ENCODE data around the gene UXS1.

The UXS1 gene

GRCh38 chr2:106189764-106190468, 4.2 kb downstream of the UXS1 start:
- peak overlapping the region; percentile 45 for H3K27ac ChIP-seq
- peak; percentile 54 for DNase-seq (ENCODE audit: low read depth, low spot score)

GRCh38 chr2:106189325-106189724, 4.8 kb downstream of the UXS1 start:
- no peak overlapping the region for H3K27ac ChIP-seq
- DNase-seq (ENCODE audit: low read depth, low spot score): no peak

- no peak for DNase-seq (ENCODE audit: low read depth, low spot score)
- no peak overlapping the region for H3K27ac ChIP-seq
Observed at GRCh38 chr2:106187273-106187891, 6.7 kb downstream of the UXS1 start.

GRCh38 chr2:106185475-106186184, 8.5 kb downstream of the UXS1 start:
- no peak overlapping the region for H3K27ac ChIP-seq
- no peak for DNase-seq (ENCODE audit: low read depth, low spot score)

- H3K27ac ChIP-seq: no peak overlapping the region
Observed at GRCh38 chr2:106184857-106185256, 9.2 kb downstream of the UXS1 start.

GRCh38 chr2:106184394-106184793, 9.7 kb downstream of the UXS1 start:
- H3K27ac ChIP-seq: no peak overlapping the region
- DNase-seq (ENCODE audit: low read depth, low spot score): no peak

More at GRCh38 chr2:106184857-106185256, 9.2 kb downstream of the UXS1 start:
- no peak for DNase-seq (ENCODE audit: low read depth, low spot score)

GRCh38 chr2:106183101-106183696, 10.9 kb downstream of the UXS1 start:
- no peak for DNase-seq (ENCODE audit: low read depth, low spot score)
- no peak overlapping the region for H3K27ac ChIP-seq

- no peak for DNase-seq (ENCODE audit: low read depth, low spot score)
- H3K27ac ChIP-seq: no peak overlapping the region
Observed at GRCh38 chr2:106181064-106181463, 13.0 kb downstream of the UXS1 start.

- no peak for DNase-seq (ENCODE audit: low read depth, low spot score)
- no peak overlapping the region for H3K27ac ChIP-seq
Observed at GRCh38 chr2:106180602-106181001, 13.5 kb downstream of the UXS1 start.

- H3K27ac ChIP-seq: no peak overlapping the region
- DNase-seq (ENCODE audit: low read depth, low spot score): no peak
Observed at GRCh38 chr2:106178716-106179115, 15.4 kb downstream of the UXS1 start.

GRCh38 chr2:106177581-106177980, 16.5 kb downstream of the UXS1 start:
- DNase-seq (ENCODE audit: low read depth, low spot score): no peak
- no peak overlapping the region for H3K27ac ChIP-seq

- no peak for DNase-seq (ENCODE audit: low read depth, low spot score)
- H3K27ac ChIP-seq: no peak overlapping the region
Observed at GRCh38 chr2:106176446-106177099, 17.5 kb downstream of the UXS1 start.

GRCh38 chr2:106175086-106175850, 18.8 kb downstream of the UXS1 start:
- no peak for DNase-seq (ENCODE audit: low read depth, low spot score)

GRCh38 chr2:106174056-106174455, 20.0 kb downstream of the UXS1 start:
- H3K27ac ChIP-seq: no peak overlapping the region
- DNase-seq (ENCODE audit: low read depth, low spot score): no peak

More at GRCh38 chr2:106175086-106175850, 18.8 kb downstream of the UXS1 start:
- no peak overlapping the region for H3K27ac ChIP-seq

- DNase-seq (ENCODE audit: low read depth, low spot score): no peak
- H3K27ac ChIP-seq: no peak overlapping the region
Observed at GRCh38 chr2:106172649-106173048, 21.5 kb downstream of the UXS1 start.

GRCh38 chr2:106168657-106169056, 25.4 kb downstream of the UXS1 start:
- DNase-seq (ENCODE audit: low read depth, low spot score): no peak

GRCh38 chr2:106167067-106167466, 27.0 kb downstream of the UXS1 start:
- DNase-seq (ENCODE audit: low read depth, low spot score): no peak
- no peak overlapping the region for H3K27ac ChIP-seq

More at GRCh38 chr2:106168657-106169056, 25.4 kb downstream of the UXS1 start:
- H3K27ac ChIP-seq: no peak overlapping the region

- DNase-seq (ENCODE audit: low read depth, low spot score): no peak
- H3K27ac ChIP-seq: no peak overlapping the region
Observed at GRCh38 chr2:106165561-106165960, 28.5 kb downstream of the UXS1 start.

GRCh38 chr2:106165029-106165428, 29.1 kb downstream of the UXS1 start:
- H3K27ac ChIP-seq: no peak overlapping the region
- DNase-seq (ENCODE audit: low read depth, low spot score): no peak
